Measurements from ENCODE around the gene TNRC18.

The TNRC18 gene

GRCh38 chr7:5443678-5444077 lies 20.0 kb upstream of the TNRC18 start:
- peak overlapping the region in 2 of 3 experiments; percentile 44 to 45 for H3K27ac Mint-ChIP-seq
- H3K4me3 Mint-ChIP-seq = no peak overlapping the region

GRCh38 chr7:5442757-5443305 lies 19.2 kb upstream of the TNRC18 start:
- H3K4me1 Mint-ChIP-seq = peaks cover 8% of the 10 kb centered on the region
- peaks cover 5% of the 10 kb centered on the region for H3K36me3 Mint-ChIP-seq (ENCODE audit: low read depth)
- TF ChIP-seq CTCF (IDR thresholded peaks at IDR 0.05; ENCODE audit: unreplicated experiment in 3 of 3) = no peak
- peaks cover 8% of the 10 kb centered on the region for H3K27me3 Mint-ChIP-seq (ENCODE audit: low read depth)
- H3K4me3 Mint-ChIP-seq = no peak overlapping the region
- H3K27ac Mint-ChIP-seq = no peak overlapping the region
- no peaks in the 10 kb centered on the region for H3K9me3 Mint-ChIP-seq

More at GRCh38 chr7:5443678-5444077, 20.0 kb upstream of the TNRC18 start:
- H3K36me3 Mint-ChIP-seq (ENCODE audit: low read depth) = peaks cover 5% of the 10 kb centered on the region
- peaks cover 8% of the 10 kb centered on the region for H3K4me1 Mint-ChIP-seq
- no peaks in the 10 kb centered on the region for H3K9me3 Mint-ChIP-seq
- H3K27me3 Mint-ChIP-seq (ENCODE audit: low read depth) = peaks cover 13% of the 10 kb centered on the region
- TF ChIP-seq CTCF (IDR thresholded peaks at IDR 0.05; ENCODE audit: unreplicated experiment in 3 of 3) = no peak

GRCh38 chr7:5441840-5442503 lies 18.3 kb upstream of the TNRC18 start:
- Mint-ChIP-seq H3K27ac (no peak overlapping the region), H3K4me1 (peaks cover 8% of the 10 kb centered on the region), H3K4me3 (no peak overlapping the region), H3K36me3 (ENCODE audit: low read depth) (peaks cover 10% of the 10 kb centered on the region), H3K27me3 (ENCODE audit: low read depth) (peaks cover 5% of the 10 kb centered on the region), H3K9me3 (no peaks in the 10 kb centered on the region)
- TF ChIP-seq CTCF (IDR thresholded peaks at IDR 0.05; ENCODE audit: unreplicated experiment in 3 of 3) = no peak

GRCh38 chr7:5439572-5440496 lies 16.2 kb upstream of the TNRC18 start:
- Mint-ChIP-seq H3K4me3 (no peak overlapping the region), H3K9me3 (no peaks in the 10 kb centered on the region), H3K36me3 (ENCODE audit: low read depth) (peaks cover 15% of the 10 kb centered on the region), H3K4me1 (peaks cover 8% of the 10 kb centered on the region), H3K27ac (no peak overlapping the region), H3K27me3 (ENCODE audit: low read depth) (peaks cover 4% of the 10 kb centered on the region)
- no peak for TF ChIP-seq CTCF (IDR thresholded peaks at IDR 0.05; ENCODE audit: unreplicated experiment in 3 of 3)

GRCh38 chr7:5439209-5439571 lies 15.6 kb upstream of the TNRC18 start:
- no peak for TF ChIP-seq CTCF (IDR thresholded peaks at IDR 0.05; ENCODE audit: unreplicated experiment in 3 of 3)
- no peak overlapping the region for H3K27ac Mint-ChIP-seq
- no peak overlapping the region for H3K4me3 Mint-ChIP-seq
- H3K27me3 Mint-ChIP-seq (ENCODE audit: low read depth) = peaks cover 8% of the 10 kb centered on the region
- peaks cover 21% of the 10 kb centered on the region for H3K36me3 Mint-ChIP-seq (ENCODE audit: low read depth)
- peaks cover 8% of the 10 kb centered on the region for H3K4me1 Mint-ChIP-seq
- no peaks in the 10 kb centered on the region for H3K9me3 Mint-ChIP-seq

Data from nephron (organoid).